PC-3 (cell line): Measurements from ENCODE around the gene OSCAR. TPM values are rescaled to one million over a fixed set of nuclear protein-coding genes. Genes with fewer than 3 reads are reported as not detected.

Experiments
- ATAC-seq: fragments of 200-7000 bp; cut with Tn5 transposase; 2 replicates; pipeline ENCODE4 v1.9.1; 2020; ENCODE audit warnings: mild to moderate bottlenecking, moderate library complexity
- BruUV-seq: library from RNA; stranded (reverse); fragments of 400-500 nt; replicated peaks from 2 replicates; lab custom pipeline; 2021; lab: Mats Ljungman, UMichigan
- CTCF ChIA-PET: fragments of 300-600 bp; sonication (Branson Sonifier 250); formaldehyde crosslinking; loops from one replicate; lab custom pipeline; 2022; ENCODE audit warnings: antibody characterized with exemption; lab: Charles Lee
- POLR2A ChIA-PET: fragments of 300-600 bp; sonication (Branson Sonifier 250); formaldehyde crosslinking; loops from one replicate; lab custom pipeline; 2022; ENCODE audit warnings: antibody characterized with exemption; ENCODE audit not compliant: unreplicated experiment; lab: Charles Lee
- DNase-seq: peaks from one replicate; pipeline ENCODE4 v3.0.0-alpha.2; 2015
- H2AFZ ChIP-seq: fragments of 300-600 bp; sonication (generic); 2 replicates; pipeline ENCODE4 v1.6.0; 2016; ENCODE audit warnings: antibody characterized with exemption, low read length
- H3F3A ChIP-seq: fragments of 300-600 bp; sonication (generic); one replicate; pipeline ENCODE4 v1.6.0; 2017; ENCODE audit warnings: antibody characterized with exemption, low read length, control low read depth, mild to moderate bottlenecking; ENCODE audit not compliant: unreplicated experiment
- H3K27ac ChIP-seq: fragments of 300-600 bp; sonication (generic); 2 replicates; pipeline ENCODE4 v1.5.1; 2016; ENCODE audit warnings: mild to moderate bottlenecking, low read length
- H3K27me3 ChIP-seq: fragments of 300-600 bp; sonication (generic); 2 replicates; pipeline ENCODE4 v1.6.1; 2016; ENCODE audit warnings: low read length, mixed read lengths
- H3K36me3 ChIP-seq: fragments of 300-600 bp; sonication (generic); 2 replicates; pipeline ENCODE4 v1.6.1; 2016; ENCODE audit warnings: low read depth, mixed run types, low read length, mixed read lengths
- H3K4me1 ChIP-seq: fragments of 300-600 bp; sonication (generic); 2 replicates; pipeline ENCODE4 v1.5.1; 2016; ENCODE audit warnings: low read length; ENCODE audit not compliant: insufficient read depth
- H3K4me2 ChIP-seq: fragments of 300-600 bp; sonication (generic); 2 replicates; pipeline ENCODE4 v1.6.0; 2016; ENCODE audit warnings: low read length
- H3K4me3 ChIP-seq: fragments of 300-600 bp; sonication (generic); 2 replicates; pipeline ENCODE4 v1.5.1; 2016; ENCODE audit warnings: mild to moderate bottlenecking, low read length, mixed read lengths
- H3K79me2 ChIP-seq: fragments of 300-600 bp; sonication (generic); 2 replicates; pipeline ENCODE4 v1.6.1; 2017; ENCODE audit warnings: low read length, mixed read lengths
- H3K9ac ChIP-seq: fragments of 300-600 bp; sonication (generic); 2 replicates; pipeline ENCODE4 v1.6.0; 2016; ENCODE audit warnings: mild to moderate bottlenecking, low read length
- H3K9me2 ChIP-seq: fragments of 300-600 bp; sonication (generic); replicated peaks from 2 replicates; pipeline ENCODE4 v1.6.1; 2016; ENCODE audit warnings: mixed run types, low read length, mixed read lengths
- H3K9me3 ChIP-seq: fragments of 300-600 bp; sonication (generic); 2 replicates; pipeline ENCODE4 v1.6.1; 2016; ENCODE audit warnings: low read length, mixed read lengths
- H4K20me1 ChIP-seq: fragments of 300-600 bp; sonication (generic); 2 replicates; pipeline ENCODE4 v1.6.1; 2016; ENCODE audit warnings: low read length, mixed read lengths
- EZH2 ChIP-seq: fragments of 300-600 bp; sonication (generic); IDR thresholded peaks from one replicate; pipeline ENCODE4 v1.6.1; 2017; ENCODE audit warnings: antibody characterized with exemption, mild to moderate bottlenecking, low read length; ENCODE audit not compliant: unreplicated experiment
- EZH2phosphoT487 ChIP-seq: fragments of 300-600 bp; sonication (generic); IDR thresholded peaks from 2 replicates; pipeline ENCODE4 v1.6.1; 2018; ENCODE audit warnings: mild to moderate bottlenecking, antibody characterized with exemption, low read length, borderline replicate concordance
- intact Hi-C: fragments of 100-400 bp; cut with micrococcal nuclease; formaldehyde crosslinking; loops from 2 replicates; pipeline ENCODE4 v1.9.0; 2023
- total RNA-seq: library from RNA; depleted of rRNA; stranded (reverse); fragments of >200 nt; gene quantifications from 2 replicates; pipeline ENCODE4 v1.2.3, GENCODE V29; 2014
- TF ChIP-seq, protein P1 (sequence below): fragments of 300-600 bp; sonication (generic); conservative IDR thresholded peaks from 2 replicates; pipeline ENCODE4 v1.5.1; 2017; ENCODE audit warnings: antibody characterized with exemption, low read depth, mild to moderate bottlenecking, low read length

Gene OSCAR
- total RNA-seq, 1 experiment from 2014 or later: not detected

DNA sequence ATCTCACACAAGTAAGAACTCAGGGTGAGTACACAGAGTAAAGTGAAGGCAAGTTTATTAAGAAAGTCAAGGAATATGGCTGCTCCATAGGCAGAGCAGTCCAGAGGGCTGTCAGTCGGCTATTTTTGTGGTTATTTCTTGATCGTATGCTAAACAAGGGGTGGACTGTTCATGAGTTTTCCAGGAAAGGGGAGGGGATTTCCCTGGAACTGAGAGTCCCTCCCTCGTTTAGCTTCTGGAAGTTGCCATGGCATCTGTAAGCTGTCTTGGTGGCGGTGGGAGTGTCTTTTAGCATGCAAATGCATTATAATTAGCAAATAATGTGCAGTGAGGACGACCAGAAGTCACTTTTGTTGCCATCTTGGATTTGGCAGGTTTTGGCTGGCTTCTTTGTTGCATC lies 31.1 kb downstream of the OSCAR start:
- POLR2A ChIA-PET: no interaction called here

DNA sequence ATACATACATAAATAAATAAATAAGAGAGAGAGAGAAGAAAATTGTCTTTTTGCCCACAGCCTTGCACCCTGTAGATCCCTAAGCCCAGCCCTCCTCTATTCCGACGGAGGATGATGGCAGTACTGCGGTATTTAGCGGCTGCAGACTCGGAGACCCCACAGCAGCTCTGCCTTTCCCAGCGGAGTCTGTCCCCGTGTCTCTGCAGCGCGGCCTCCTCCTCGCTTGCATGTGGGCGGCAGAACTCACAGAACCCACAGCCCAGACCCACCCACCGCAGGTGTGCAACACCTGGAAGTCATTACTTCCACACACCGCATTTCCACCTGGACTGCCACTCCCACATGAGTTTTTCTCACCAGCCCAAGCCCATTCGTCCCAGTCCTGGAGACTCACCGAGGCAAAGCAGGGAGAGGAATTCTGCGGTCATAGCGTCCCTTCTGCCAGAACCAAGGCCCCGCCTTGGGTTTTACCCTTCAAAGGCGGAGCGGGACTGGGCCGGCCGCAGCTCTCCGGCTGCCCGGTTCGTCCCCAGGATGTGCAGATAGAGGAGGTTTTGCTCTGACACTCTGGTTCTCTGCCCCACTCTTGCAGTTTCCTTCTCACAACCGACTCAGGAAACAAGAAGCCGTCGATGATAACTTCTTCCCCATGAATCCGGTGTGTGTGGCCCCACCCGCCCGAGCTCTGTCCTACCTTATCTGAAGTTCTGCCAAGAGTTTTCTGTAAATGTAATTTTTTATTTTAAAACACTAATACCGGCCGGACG lies 37.1 kb downstream of the OSCAR start, which contains the start of gene VSTM1:
Gene VSTM1, minus strand, starts transcription at position 548 of the 767 bp plus-strand sequence. Its CDS starts 120 bp downstream, at position 428.
- no peaks in the 10 kb centered on the region for H3K9me2 ChIP-seq
- ChIA-PET POLR2A (no interaction called here), CTCF (no interaction called here)
- H3K4me1 ChIP-seq: no peaks in the 10 kb centered on the region
- H3K4me3 ChIP-seq: no peak within 1 kb of the TSS
- no peaks in the 10 kb centered on the region for H3K9me3 ChIP-seq
- no TSS peak for BruUV-seq
- no peak within 1 kb of the TSS for H3K4me2 ChIP-seq
- ATAC-seq: no peak
- TF ChIP-seq, protein P1, sequence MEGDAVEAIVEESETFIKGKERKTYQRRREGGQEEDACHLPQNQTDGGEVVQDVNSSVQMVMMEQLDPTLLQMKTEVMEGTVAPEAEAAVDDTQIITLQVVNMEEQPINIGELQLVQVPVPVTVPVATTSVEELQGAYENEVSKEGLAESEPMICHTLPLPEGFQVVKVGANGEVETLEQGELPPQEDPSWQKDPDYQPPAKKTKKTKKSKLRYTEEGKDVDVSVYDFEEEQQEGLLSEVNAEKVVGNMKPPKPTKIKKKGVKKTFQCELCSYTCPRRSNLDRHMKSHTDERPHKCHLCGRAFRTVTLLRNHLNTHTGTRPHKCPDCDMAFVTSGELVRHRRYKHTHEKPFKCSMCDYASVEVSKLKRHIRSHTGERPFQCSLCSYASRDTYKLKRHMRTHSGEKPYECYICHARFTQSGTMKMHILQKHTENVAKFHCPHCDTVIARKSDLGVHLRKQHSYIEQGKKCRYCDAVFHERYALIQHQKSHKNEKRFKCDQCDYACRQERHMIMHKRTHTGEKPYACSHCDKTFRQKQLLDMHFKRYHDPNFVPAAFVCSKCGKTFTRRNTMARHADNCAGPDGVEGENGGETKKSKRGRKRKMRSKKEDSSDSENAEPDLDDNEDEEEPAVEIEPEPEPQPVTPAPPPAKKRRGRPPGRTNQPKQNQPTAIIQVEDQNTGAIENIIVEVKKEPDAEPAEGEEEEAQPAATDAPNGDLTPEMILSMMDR: no peak
- TF ChIP-seq EZH2phosphoT487 (no peak), EZH2 (no peak)
- intact Hi-C loops: no loop called here
- H2AFZ ChIP-seq: no peak within 1 kb of the TSS
- H3K36me3 ChIP-seq: no peaks in the 10 kb centered on the region
- peaks cover 29% of the 10 kb centered on the region for H3K27me3 ChIP-seq
- no peaks in the 10 kb centered on the region for H3K79me2 ChIP-seq
- H3F3A ChIP-seq: no peaks in the 10 kb centered on the region
- no peak for DNase-seq
- H4K20me1 ChIP-seq: no peaks in the 10 kb centered on the region
- H3K27ac ChIP-seq: no peak within 1 kb of the TSS
- no peak within 1 kb of the TSS for H3K9ac ChIP-seq

More for the DNA sequence above, 31.1 kb downstream of the OSCAR start:
- Histone ChIP-seq H3K4me2 (no peak overlapping the region), H3K27ac (no peak overlapping the region), H3K9me2 (no peaks in the 10 kb centered on the region), H3K79me2 (no peaks in the 10 kb centered on the region), H2AFZ (no peak overlapping the region), H3F3A (no peaks in the 10 kb centered on the region), H3K36me3 (no peaks in the 10 kb centered on the region), H4K20me1 (no peaks in the 10 kb centered on the region), H3K27me3 (peaks cover 25% of the 10 kb centered on the region), H3K4me3 (no peak overlapping the region), H3K9ac (no peak overlapping the region), H3K4me1 (no peaks in the 10 kb centered on the region), H3K9me3 (peaks cover 9% of the 10 kb centered on the region; the same call in 1 of the 2 replicates)
- intact Hi-C loops: no loop called here
- no peak for DNase-seq
- BruUV-seq: no TSS peak
- TF ChIP-seq, protein P1: no peak
- no peak for TF ChIP-seq EZH2
- CTCF ChIA-PET: no interaction called here
- ATAC-seq: no peak

DNA sequence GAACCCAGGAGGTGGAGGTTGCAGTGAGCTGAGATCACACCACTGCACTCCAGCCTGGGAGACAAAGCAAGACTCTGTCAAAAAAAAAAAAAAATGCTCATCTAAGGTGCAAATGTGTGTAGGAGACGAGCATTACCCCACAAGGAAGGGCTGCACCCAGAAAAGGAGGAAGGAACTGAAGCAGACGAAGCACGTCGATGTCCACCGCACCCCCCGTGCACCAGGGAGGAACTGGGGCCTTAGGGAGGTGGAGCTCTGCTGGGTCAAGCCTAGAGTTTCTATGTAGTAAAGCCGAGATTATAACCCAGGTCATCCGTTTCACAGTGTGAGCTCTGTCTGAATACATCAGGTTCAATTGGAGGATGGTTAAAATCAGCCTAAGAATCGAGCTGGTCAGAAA lies 38.0 kb downstream of the OSCAR start:
- H3K27ac ChIP-seq: no peak overlapping the region
- peaks cover 29% of the 10 kb centered on the region for H3K27me3 ChIP-seq
- ChIA-PET POLR2A (no interaction called here), CTCF (no interaction called here)
- no peak for ATAC-seq
- H3K4me1 ChIP-seq: no peaks in the 10 kb centered on the region
- intact Hi-C loops: no loop called here
- no peaks in the 10 kb centered on the region for H3K79me2 ChIP-seq
- no peak overlapping the region for H3K4me2 ChIP-seq
- no peak overlapping the region for H3K4me3 ChIP-seq
- H3K9me2 ChIP-seq: no peaks in the 10 kb centered on the region
- H3K9me3 ChIP-seq: no peaks in the 10 kb centered on the region
- no peak overlapping the region for H3K9ac ChIP-seq
- H2AFZ ChIP-seq: no peak overlapping the region
- no peak for DNase-seq
- TF ChIP-seq, protein P1: no peak
- no peak for TF ChIP-seq EZH2phosphoT487
- no peak for TF ChIP-seq EZH2
- no peaks in the 10 kb centered on the region for H3K36me3 ChIP-seq
- H3F3A ChIP-seq: no peaks in the 10 kb centered on the region
- H4K20me1 ChIP-seq: no peaks in the 10 kb centered on the region
- BruUV-seq: no TSS peak
